ENCODE data around the gene GPR85.
"Not testable (repeated sequence)": the region's sequence is repeated elsewhere in the genome, so short reads cannot be mapped to it uniquely, and the experiment has no call there.

Gene GPR85

GRCh38 chr7:113084496-113085172, 2.0 kb downstream of the GPR85 start:
- DNase-seq (ENCODE audit: low read depth in 4 of 4, low spot score in 1 of 4) = no peak

- no peak for DNase-seq (ENCODE audit: low read depth in 4 of 4, low spot score in 1 of 4)
These were observed 2.7 kb downstream of the GPR85 start for GRCh38 chr7:113083816-113084495.

GRCh38 chr7:113083132-113083815, 3.4 kb downstream of the GPR85 start:
- DNase-seq (ENCODE audit: low read depth in 4 of 4, low spot score in 1 of 4) = no peak

DNA sequence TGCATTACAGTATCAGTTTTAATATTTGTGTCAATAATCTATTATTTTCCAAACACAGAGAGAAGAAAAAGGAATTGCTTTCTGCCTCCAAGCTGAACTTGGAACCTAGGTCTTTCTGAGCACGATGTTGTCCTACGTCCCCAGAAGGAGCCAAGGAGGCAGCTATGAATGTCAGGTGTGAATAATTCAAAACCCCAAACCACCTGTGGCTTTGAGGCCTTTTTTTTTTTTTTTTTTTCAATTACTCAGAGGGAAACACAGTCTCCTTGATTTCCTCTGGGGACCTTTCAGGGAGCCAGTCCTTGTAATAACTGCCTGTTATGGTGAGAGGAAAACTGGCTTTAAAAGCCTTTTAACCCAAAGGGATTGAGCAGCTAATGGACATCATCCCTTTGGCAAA, 8.3 kb downstream of the GPR85 start:
- DNase-seq (ENCODE audit: low read depth in 4 of 4, low spot score in 1 of 4) = no peak

- DNase-seq (ENCODE audit: low read depth in 4 of 4, low spot score in 1 of 4) = no peak
These were observed 9.9 kb downstream of the GPR85 start for GRCh38 chr7:113076703-113077102.

DNA sequence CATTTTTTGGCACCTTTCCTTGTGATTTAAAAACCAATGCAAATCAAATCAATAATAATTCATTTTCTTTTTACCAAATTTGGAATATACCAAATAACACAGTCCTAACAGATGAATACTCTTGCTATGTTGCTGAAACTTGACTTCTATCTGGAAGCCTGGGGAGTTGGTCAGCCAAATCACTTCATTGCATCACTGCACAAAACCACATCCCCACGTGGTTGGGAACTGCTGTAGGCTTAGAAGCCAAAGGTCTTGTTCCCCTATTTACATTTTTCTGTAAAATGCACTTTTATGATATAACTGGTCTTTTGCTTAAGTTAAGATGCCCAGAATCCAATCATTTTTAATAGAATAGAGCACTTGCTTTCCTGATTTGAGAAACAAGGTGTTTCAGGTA, 15.2 kb downstream of the GPR85 start:
- DNase-seq (ENCODE audit: low read depth in 4 of 4, low spot score in 1 of 4) = no peak

DNA sequence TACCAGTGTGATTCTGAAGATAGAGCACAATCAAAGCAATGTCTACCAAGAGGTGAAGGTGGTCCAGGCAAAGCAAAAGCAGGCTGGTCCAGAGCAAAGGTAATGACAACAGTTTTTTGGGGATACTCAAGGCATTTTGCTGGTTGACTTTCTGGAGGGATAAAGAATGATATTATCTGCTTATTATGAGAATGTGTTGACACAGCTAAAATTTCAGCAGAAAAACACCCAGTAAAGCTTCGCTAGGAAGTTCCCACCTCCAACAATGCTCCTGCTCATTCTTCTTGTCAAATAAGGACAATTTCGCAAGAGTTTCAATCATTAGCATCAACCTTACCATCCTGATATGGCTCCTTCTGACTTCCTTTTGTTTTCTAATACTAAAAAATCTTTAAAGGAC, 24.1 kb downstream of the GPR85 start:
- DNase-seq (ENCODE audit: low read depth in 4 of 4, low spot score in 1 of 4) = no peak

- DNase-seq (ENCODE audit: low read depth in 4 of 4, low spot score in 1 of 4) = no peak
These were observed 26.5 kb downstream of the GPR85 start for GRCh38 chr7:113060100-113060499.

GRCh38 chr7:113054938-113055337, 31.7 kb downstream of the GPR85 start:
- DNase-seq (ENCODE audit: low read depth in 4 of 4, low spot score in 1 of 4) = no peak

- DNase-seq (ENCODE audit: low read depth in 4 of 4, low spot score in 1 of 4) = not testable (repeated sequence)
These were observed 32.4 kb downstream of the GPR85 start for GRCh38 chr7:113054272-113054671.

- DNase-seq (ENCODE audit: low read depth in 4 of 4, low spot score in 1 of 4) = not testable (repeated sequence)
These were observed 37.4 kb downstream of the GPR85 start for GRCh38 chr7:113049221-113049620.

DNA sequence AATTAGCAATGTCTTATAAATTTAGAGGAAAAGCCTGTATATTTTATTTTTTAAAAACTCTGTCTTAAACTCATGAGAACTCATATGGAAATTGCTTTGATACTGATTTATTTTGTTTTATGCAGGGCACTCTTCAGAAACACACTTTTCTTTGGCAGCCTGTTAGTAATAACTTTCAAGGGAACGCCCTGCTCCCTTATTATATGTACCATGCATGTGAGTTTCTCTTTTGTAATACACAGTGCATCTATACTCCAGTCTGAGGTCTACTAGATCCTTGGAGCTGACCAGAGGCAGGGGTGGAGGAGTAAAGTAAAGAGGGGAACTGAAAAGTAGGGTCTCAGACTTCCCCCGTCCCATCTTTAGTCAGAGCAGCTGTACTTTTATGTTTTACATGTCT, 40.2 kb downstream of the GPR85 start:
- no peak for DNase-seq (ENCODE audit: low read depth in 4 of 4, low spot score in 1 of 4)

DNA sequence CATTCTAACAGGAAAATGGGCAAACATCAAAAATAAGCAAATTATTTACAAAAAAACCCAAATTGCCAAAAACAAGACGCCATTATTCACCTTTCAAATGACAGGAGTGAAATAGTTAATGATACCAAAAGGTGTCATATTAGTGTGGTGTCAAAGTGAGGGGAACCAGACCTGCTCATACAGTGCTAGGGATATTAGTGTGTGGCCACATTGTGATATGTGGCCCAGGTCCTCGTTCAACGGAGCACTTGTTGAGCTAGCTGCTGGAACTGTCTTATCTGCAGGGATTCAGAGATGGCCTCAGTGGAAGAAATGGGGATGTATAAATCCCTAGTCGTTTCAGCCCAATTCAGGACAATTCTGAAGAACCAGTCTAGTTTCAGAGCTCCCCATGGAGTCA, 41.2 kb downstream of the GPR85 start:
- DNase-seq (ENCODE audit: low read depth in 4 of 4, low spot score in 1 of 4) = no peak

- DNase-seq (ENCODE audit: low read depth in 4 of 4, low spot score in 1 of 4) = no peak
These were observed 42.2 kb downstream of the GPR85 start for GRCh38 chr7:113044394-113044793.

- DNase-seq (ENCODE audit: low read depth in 4 of 4, low spot score in 1 of 4) = no peak
These were observed 45.8 kb downstream of the GPR85 start for GRCh38 chr7:113040849-113041248.

DNA sequence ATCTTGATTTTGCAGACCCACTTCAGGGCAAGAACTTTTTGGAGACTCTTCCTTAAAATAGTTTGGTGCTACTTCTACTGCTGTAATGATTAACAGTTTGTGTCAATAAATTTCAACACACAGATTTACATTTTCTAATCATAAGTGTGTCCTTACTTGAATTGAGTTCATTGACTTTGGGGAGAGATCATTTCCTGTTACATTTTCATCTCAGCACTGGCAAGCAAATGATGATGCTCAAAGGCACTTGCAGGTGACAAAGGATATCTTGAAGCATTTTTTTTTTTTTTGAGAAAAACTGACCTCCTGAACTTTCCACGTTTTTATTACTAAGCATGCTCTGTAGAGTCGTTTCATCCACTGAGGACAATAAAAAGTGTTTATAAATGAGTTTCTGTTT, 52.7 kb downstream of the GPR85 start:
- DNase-seq (ENCODE audit: low read depth in 4 of 4, low spot score in 1 of 4) = no peak
